Measurements from ENCODE around the gene KCNH2. TPM values are rescaled to one million over a fixed set of nuclear protein-coding genes. Genes with fewer than 3 reads are reported as not detected.

Gene KCNH2
- total RNA-seq, 1 donor from 2014 or later: 3.6 TPM

DNA sequence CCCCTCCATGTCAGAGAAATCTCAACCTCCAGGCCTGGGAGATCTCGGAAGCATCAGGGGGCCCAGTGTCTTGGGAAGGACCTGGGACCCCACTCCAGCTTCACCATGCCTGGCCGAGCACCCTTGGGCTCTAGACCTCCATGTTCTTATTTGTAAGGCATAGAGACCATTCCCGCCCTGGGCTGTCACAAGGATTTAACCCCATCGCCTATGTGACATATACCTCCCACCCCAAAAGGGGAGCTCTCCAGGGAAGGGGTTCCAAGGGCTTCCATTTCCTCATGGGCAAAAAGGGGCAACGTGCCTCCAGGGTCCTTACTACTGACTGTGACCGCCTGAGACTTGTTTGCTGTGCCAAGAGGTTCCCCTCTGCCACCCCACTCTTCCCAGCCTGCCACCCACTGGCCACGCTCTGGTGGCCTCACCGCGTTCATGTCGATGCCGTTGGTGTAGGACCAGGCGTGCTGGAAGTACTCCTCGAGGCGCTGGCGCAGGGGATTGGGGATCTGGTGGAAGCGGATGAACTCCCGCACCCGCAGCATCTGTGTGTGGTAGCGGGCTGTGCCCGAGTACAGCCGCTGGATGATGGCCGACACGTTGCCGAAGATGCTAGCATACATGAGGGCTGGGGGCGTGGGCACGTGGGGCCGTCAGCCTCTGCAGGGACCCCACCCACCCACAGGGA lies 27.5 kb downstream of the KCNH2 start:
- DNase-seq (peak; percentile 56), ATAC-seq (no peak)
- no peak overlapping the region for H3K27ac ChIP-seq
- no peak overlapping the region for H3K4me3 ChIP-seq
- H3K36me3 ChIP-seq: no peaks in the 10 kb centered on the region
- intact Hi-C loops (cut with DNase I): no loop called here
- no peaks in the 10 kb centered on the region for H3K9me3 ChIP-seq
- H3K4me1 ChIP-seq: peaks cover 7% of the 10 kb centered on the region
- TF ChIP-seq, protein P1, sequence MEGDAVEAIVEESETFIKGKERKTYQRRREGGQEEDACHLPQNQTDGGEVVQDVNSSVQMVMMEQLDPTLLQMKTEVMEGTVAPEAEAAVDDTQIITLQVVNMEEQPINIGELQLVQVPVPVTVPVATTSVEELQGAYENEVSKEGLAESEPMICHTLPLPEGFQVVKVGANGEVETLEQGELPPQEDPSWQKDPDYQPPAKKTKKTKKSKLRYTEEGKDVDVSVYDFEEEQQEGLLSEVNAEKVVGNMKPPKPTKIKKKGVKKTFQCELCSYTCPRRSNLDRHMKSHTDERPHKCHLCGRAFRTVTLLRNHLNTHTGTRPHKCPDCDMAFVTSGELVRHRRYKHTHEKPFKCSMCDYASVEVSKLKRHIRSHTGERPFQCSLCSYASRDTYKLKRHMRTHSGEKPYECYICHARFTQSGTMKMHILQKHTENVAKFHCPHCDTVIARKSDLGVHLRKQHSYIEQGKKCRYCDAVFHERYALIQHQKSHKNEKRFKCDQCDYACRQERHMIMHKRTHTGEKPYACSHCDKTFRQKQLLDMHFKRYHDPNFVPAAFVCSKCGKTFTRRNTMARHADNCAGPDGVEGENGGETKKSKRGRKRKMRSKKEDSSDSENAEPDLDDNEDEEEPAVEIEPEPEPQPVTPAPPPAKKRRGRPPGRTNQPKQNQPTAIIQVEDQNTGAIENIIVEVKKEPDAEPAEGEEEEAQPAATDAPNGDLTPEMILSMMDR (IDR thresholded peaks at IDR 0.05): no peak
- peaks cover 20% of the 10 kb centered on the region for H3K27me3 ChIP-seq

DNA sequence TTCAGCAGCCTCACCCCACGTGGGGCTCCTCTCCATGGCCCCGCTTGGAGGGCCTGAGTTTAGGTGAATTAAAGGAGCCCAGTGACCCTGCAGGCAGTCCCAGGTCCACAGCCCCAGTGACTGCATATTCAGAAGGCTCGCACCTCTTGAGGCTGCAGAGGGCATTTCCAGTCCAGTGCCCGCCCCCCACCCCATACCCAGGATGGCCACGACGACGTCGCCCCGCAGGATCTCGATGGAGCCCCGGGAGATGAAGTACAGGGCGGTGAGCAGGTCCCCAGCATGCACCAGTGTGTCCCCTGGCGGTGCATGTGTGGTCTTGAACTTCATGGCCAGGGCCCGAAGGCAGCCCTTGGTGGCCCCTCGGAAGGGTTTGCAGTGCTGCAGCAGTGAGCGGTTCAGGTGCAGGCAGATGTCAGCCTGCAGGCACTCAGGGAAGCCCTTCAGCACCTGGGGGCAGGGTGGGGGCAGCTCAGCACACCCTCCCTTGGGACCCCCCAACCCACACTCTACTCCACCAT lies 28.1 kb downstream of the KCNH2 start:
- H3K9me3 ChIP-seq: no peaks in the 10 kb centered on the region
- ATAC-seq (no peak), DNase-seq (peak; percentile 53)
- peaks cover 17% of the 10 kb centered on the region for H3K27me3 ChIP-seq
- intact Hi-C loops (cut with DNase I): no loop called here
- no peaks in the 10 kb centered on the region for H3K36me3 ChIP-seq
- H3K4me3 ChIP-seq: no peak overlapping the region
- H3K4me1 ChIP-seq: peaks cover 1% of the 10 kb centered on the region
- TF ChIP-seq, protein P1 (IDR thresholded peaks at IDR 0.05): no peak
- no peak overlapping the region for H3K27ac ChIP-seq

DNA sequence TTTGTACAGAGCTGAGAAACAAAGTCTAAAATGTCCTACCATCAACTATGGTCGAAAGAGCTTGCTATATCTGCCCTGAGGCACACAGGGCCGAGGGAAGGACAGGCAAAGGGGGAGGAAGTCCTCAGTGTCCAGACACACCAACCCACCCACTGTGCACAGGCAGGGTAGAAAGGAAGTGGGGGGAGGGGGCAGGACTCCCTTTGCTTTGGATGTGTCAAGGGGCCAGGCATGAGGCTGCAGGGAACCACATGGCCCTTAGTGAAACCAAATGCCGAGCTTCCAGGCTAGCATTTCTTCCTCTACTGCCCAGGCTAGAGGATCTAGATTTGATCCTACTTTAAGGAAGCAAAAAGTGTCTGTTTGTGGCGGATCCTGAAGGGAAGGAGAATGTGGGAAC lies 28.6 kb downstream of the KCNH2 start:
- H3K27ac ChIP-seq: no peak overlapping the region
- intact Hi-C loops (cut with DNase I): no loop called here
- TF ChIP-seq, protein P1 (IDR thresholded peaks at IDR 0.05): no peak
- H3K4me3 ChIP-seq: no peak overlapping the region
- H3K4me1 ChIP-seq: no peaks in the 10 kb centered on the region
- no peaks in the 10 kb centered on the region for H3K36me3 ChIP-seq
- H3K27me3 ChIP-seq: peaks cover 13% of the 10 kb centered on the region
- ATAC-seq (no peak), DNase-seq (peak; percentile 26)
- H3K9me3 ChIP-seq: no peaks in the 10 kb centered on the region

DNA sequence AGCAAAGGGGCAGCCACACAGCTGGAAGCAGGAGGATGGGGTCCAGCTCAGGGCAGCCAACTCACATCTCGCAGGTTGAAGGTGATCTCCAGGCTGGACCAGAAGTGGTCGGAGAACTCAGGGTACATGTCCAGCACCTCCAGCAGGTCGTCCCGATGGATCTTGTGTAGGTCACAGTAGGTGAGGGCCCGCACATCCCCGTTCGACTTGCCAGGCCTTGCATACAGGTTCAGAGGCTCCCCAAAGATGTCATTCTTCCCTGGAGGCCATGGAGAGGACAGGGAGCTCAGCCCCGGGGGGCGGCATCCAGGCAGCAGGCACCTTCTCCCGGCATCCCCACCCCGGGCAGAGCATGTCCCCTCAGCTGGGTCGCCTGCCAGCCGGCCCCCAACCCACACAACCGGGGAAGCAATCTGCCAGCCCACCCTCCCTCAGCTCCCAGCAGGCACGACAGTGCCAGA lies 29.3 kb downstream of the KCNH2 start:
- peak; percentile 61 for DNase-seq

DNA sequence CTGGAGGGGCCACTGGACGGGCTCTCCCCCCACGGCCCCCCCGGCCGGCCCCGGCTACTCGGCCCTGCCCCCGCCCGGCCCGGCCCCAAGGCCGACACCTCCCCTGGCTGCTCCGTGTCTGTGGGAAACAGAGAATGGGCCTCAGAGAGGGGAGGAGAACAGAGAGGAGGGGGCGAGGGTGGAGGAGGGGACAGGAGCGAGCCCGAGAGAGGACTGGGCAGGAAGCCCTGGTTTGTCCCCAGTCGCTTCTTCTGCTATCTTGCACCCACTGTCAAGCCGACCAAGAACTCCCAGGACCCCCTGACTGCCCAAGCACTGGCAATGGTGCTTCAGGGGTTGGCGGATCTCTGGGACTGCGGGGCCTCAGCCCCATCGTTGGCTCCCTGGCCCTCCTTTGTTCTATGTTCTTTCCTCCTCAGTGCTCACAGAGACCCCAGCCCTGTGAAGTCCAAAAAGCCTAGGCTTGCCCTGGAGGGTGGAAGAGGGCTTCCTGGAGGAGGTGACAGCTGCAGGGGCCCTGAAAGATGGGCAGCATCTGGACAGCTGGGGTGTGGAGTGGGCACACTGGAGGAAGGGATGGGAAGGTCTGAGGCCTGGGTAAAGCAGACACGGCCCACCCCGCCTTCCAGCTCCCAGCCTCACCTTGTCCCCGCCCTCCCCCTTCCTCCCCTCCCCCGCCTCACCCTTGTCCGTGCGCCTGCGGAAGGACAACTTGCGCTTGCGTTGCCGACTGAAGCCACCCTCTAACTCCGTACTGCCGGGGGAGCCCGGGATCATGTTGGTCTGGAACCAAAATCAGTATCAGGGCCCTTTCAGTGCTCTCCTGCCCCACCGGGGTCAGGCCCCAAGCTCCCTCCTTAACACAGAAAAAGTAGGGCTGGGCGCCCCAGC lies 30.1 kb downstream of the KCNH2 start:
- H3K9me3 ChIP-seq: no peaks in the 10 kb centered on the region
- H3K4me3 ChIP-seq: no peak overlapping the region
- DNase-seq (peak; percentile 41), ATAC-seq (no peak)
- H3K27ac ChIP-seq: no peak overlapping the region
- intact Hi-C loops (cut with DNase I): no loop called here
- H3K4me1 ChIP-seq: no peaks in the 10 kb centered on the region
- H3K36me3 ChIP-seq: no peaks in the 10 kb centered on the region
- TF ChIP-seq, protein P1 (IDR thresholded peaks at IDR 0.05): no peak
- peaks cover 12% of the 10 kb centered on the region for H3K27me3 ChIP-seq

More for the DNA sequence above, 29.3 kb downstream of the KCNH2 start:
- H3K4me1 ChIP-seq: no peaks in the 10 kb centered on the region
- peaks cover 12% of the 10 kb centered on the region for H3K27me3 ChIP-seq
- H3K9me3 ChIP-seq: no peaks in the 10 kb centered on the region
- H3K36me3 ChIP-seq: no peaks in the 10 kb centered on the region
- no peak overlapping the region for H3K27ac ChIP-seq
- H3K4me3 ChIP-seq: no peak overlapping the region
- no peak for ATAC-seq
- intact Hi-C loops (cut with DNase I): no loop called here
- TF ChIP-seq, protein P1 (IDR thresholded peaks at IDR 0.05): no peak

All from upper lobe of right lung (tissue), 1 donor.